BJ (cell line): ENCODE measurements around the gene WNT7A. TPM values are rescaled to one million over a fixed set of nuclear protein-coding genes. Genes with fewer than 3 reads are reported as not detected.

Source experiments
- CTCF ChIA-PET: fragments of 350-600 bp; formaldehyde crosslinking; extraction: SDS; loops from one replicate; lab custom pipeline; 2021; ENCODE audit warnings: antibody characterized with exemption, inconsistent platforms; lab: Yijun Ruan, JAX
- POLR2A ChIA-PET: fragments of 300-600 bp; sonication (Branson Sonifier 250); formaldehyde crosslinking; extraction: SDS; loops from one replicate; lab custom pipeline; 2021; ENCODE audit warnings: antibody characterized with exemption; lab: Charles Lee
- DNase-seq: peaks from one replicate; pipeline ENCODE4 v3.0.0-alpha.2; 2011; ENCODE audit warnings: low read depth
- H3K27me3 ChIP-seq: 2 replicates; pipeline ENCODE4 v1.6.0; 2011; ENCODE audit warnings: low read length; ENCODE audit not compliant: control insufficient read depth, insufficient read depth
- H3K36me3 ChIP-seq: 2 replicates; pipeline ENCODE4 v1.5.1; 2011; ENCODE audit warnings: low read length; ENCODE audit not compliant: control insufficient read depth, insufficient read depth
- H3K4me3 ChIP-seq: 2 replicates; pipeline ENCODE4 v1.5.1; 2011; ENCODE audit warnings: low read depth, mild to moderate bottlenecking, control low read depth, low read length
- CTCF ChIP-seq: IDR thresholded peaks from 2 replicates; pipeline ENCODE4 v1.5.1; 2011; ENCODE audit warnings: low read depth, mild to moderate bottlenecking, control low read depth, inconsistent platforms, low read length, moderate library complexity; ENCODE audit not compliant: insufficient read depth
- polyA plus RNA-seq: library from polyadenylated mRNA; depleted of rRNA; stranded (reverse); fragments of >200 nt; gene quantifications from 2 replicates; pipeline ENCODE4 v1.2.3, GENCODE V29; 2011

WNT7A gene
- polyA plus RNA-seq, 1 experiment: not detected

GRCh38 chr3:13801361-13802204, 78.3 kb downstream of the WNT7A start:
- no peak for TF ChIP-seq CTCF
- POLR2A ChIA-PET: no interaction called here
- DNase-seq: no peak
- Histone ChIP-seq H3K36me3 (no peaks in the 10 kb centered on the region), H3K4me3 (no peak overlapping the region), H3K27me3 (no peaks in the 10 kb centered on the region)
- CTCF ChIA-PET: interaction anchor here (0.6 kb wide), 1 partner anchor 905 kb away, joined by 4 read pairs; no protein-coding TSS in a partner anchor

- TF ChIP-seq CTCF: no peak
These were observed 79.8 kb downstream of the WNT7A start for GRCh38 chr3:13800064-13800463.

GRCh38 chr3:13798401-13798800, 81.5 kb downstream of the WNT7A start:
- POLR2A ChIA-PET: no interaction called here
- Histone ChIP-seq H3K27me3 (no peaks in the 10 kb centered on the region), H3K4me3 (no peak overlapping the region), H3K36me3 (no peaks in the 10 kb centered on the region)
- TF ChIP-seq CTCF: no peak
- CTCF ChIA-PET: no interaction called here
- DNase-seq: no peak

More at GRCh38 chr3:13800064-13800463, 79.8 kb downstream of the WNT7A start:
- no peaks in the 10 kb centered on the region for H3K36me3 ChIP-seq
- POLR2A ChIA-PET: no interaction called here
- DNase-seq: no peak
- CTCF ChIA-PET: no interaction called here
- no peaks in the 10 kb centered on the region for H3K27me3 ChIP-seq
- no peak overlapping the region for H3K4me3 ChIP-seq

- POLR2A ChIA-PET: no interaction called here
These were observed 83.0 kb downstream of the WNT7A start for GRCh38 chr3:13796701-13797460.

More at GRCh38 chr3:13796701-13797460, 83.0 kb downstream of the WNT7A start:
- CTCF ChIA-PET: no interaction called here
- Histone ChIP-seq H3K36me3 (no peaks in the 10 kb centered on the region), H3K4me3 (no peak overlapping the region), H3K27me3 (no peaks in the 10 kb centered on the region)
- TF ChIP-seq CTCF: no peak
- no peak for DNase-seq
